Gastroesophageal sphincter (tissue), 3 donors: ENCODE data around the gene AKAP3.

Experiments
- CTCF ChIP-seq, 4 experiments: fragments of 200-600 bp in 2 of 4; fragments of 450-650 bp in 2 of 4; sonication (generic) in 1 of 4; IDR thresholded peaks; one replicate each; pipeline ENCODE4 v1.5.1; 2017 to 2019; ENCODE audit warnings: antibody characterized with exemption in 4 of 4, mild to moderate bottlenecking in 2 of 4, moderate library complexity in 2 of 4
- POLR2A ChIP-seq, 2 donors: fragments of 450-650 bp; IDR thresholded peaks; one replicate each; pipeline ENCODE4 v1.6.1; 2017; ENCODE audit warnings: antibody characterized with exemption in 2 of 2, mild to moderate bottlenecking in 2 of 2, moderate library complexity in 1 of 2
- POLR2AphosphoS5 ChIP-seq: sonication (generic); formaldehyde crosslinking; IDR thresholded peaks from one replicate; pipeline ENCODE4 v1.6.1; 2017; ENCODE audit warnings: antibody characterized with exemption

DNA sequence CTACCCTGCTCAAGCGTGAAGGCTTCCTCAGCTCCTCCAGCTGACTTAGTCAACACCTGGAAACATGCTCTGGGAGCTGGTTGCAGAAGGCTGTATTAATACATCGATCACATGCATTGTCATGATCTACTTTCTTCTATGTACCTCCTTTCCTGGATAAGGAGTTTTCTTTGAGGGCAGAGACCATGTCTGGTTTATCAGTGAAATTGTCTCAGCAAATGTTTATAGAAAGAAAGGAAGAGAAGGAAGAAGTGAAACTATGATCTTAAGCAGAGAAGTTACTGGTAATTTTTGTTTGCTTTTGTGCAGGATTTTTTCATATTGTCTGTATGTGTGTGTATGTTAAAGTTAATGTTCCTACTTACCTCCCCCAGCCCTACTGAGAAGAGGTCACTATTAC is 82.4 kb downstream of the AKAP3 start:
- no peak for TF ChIP-seq CTCF (IDR thresholded peaks at IDR 0.05)
- no peak for TF ChIP-seq POLR2AphosphoS5
- no peak for TF ChIP-seq POLR2A (IDR thresholded peaks at IDR 0.05)
